A549 (cell line): ENCODE results near the gene CARNS1. TPM values are rescaled to one million over a fixed set of nuclear protein-coding genes. Genes with fewer than 3 reads are reported as not detected.
A peak's percentile ranks its signal among the peaks of the same experiment; 100 is the strongest.

ENCODE experiments used
- CBX2 ChIP-seq: fragments of 200-600 bp; sonication (generic); IDR thresholded peaks from 2 replicates; pipeline ENCODE4 v1.6.1; 2016; ENCODE audit warnings: low read depth, mild to moderate bottlenecking, borderline replicate concordance
- CBX8 ChIP-seq: fragments of 200-600 bp; sonication (generic); IDR thresholded peaks from 2 replicates; pipeline ENCODE4 v1.6.1; 2016
- CTCF ChIP-seq: fragments of >200 bp; sonication (Bioruptor Twin); formaldehyde crosslinking; IDR thresholded peaks from 3 replicates; pipeline ENCODE4 v1.5.1; 2016
- EHF ChIP-seq: fragments of 250-450 bp; sonication (Bioruptor Pico); IDR thresholded peaks from 2 replicates; pipeline ENCODE4 v1.5.0; 2020; ENCODE audit warnings: mild to moderate bottlenecking
- EHMT2 ChIP-seq: fragments of 200-600 bp; sonication (generic); IDR thresholded peaks from 2 replicates; pipeline ENCODE4 v1.6.1; 2016; ENCODE audit warnings: antibody characterized with exemption, low read depth, mild to moderate bottlenecking, moderate library complexity
- ESRRA ChIP-seq: fragments of 150-350 bp; IDR thresholded peaks from 2 replicates; pipeline ENCODE4 v1.6.1; 2014; ENCODE audit warnings: mild to moderate bottlenecking, low read length, borderline replicate concordance
- FOSL2 ChIP-seq, 2 experiments: fragments of 450-650 bp in 1 of 2; fragments of >200 bp in 1 of 2; sonication (Bioruptor Twin) in 1 of 2; formaldehyde crosslinking; IDR thresholded peaks; 2 replicates each; pipeline versions ENCODE4 v1.5.0 to v1.6.1; 2016 to 2020; ENCODE audit warnings: mild to moderate bottlenecking in 1 of 2, moderate library complexity in 1 of 2
- HDAC2 ChIP-seq: fragments of 200-600 bp; sonication (generic); IDR thresholded peaks from 2 replicates; pipeline ENCODE4 v1.6.1; 2016
- HES2 ChIP-seq: fragments of >200 bp; sonication (Bioruptor Twin); formaldehyde crosslinking; IDR thresholded peaks from 2 replicates; pipeline ENCODE4 v1.6.1; 2016
- HEYL ChIP-seq: fragments of 250-450 bp; sonication (Bioruptor Pico); IDR thresholded peaks from 2 replicates; pipeline ENCODE4 v1.8.0; 2021; ENCODE audit warnings: mild to moderate bottlenecking, moderate library complexity
- HOXA7 ChIP-seq: fragments of 250-450 bp; sonication (Bioruptor Pico); IDR thresholded peaks from 2 replicates; pipeline ENCODE4 v1.5.0; 2020; ENCODE audit warnings: mild to moderate bottlenecking, moderate library complexity
- HOXB13 ChIP-seq: fragments of 250-450 bp; sonication (Bioruptor Pico); IDR thresholded peaks from 2 replicates; pipeline ENCODE4 v1.5.0; 2020; ENCODE audit warnings: low read depth, mild to moderate bottlenecking, moderate library complexity
- MAZ ChIP-seq: fragments of 150-350 bp; IDR thresholded peaks from 2 replicates; pipeline ENCODE4 v1.6.1; 2014; ENCODE audit warnings: antibody characterized with exemption, low read depth, low read length, borderline replicate concordance
- MYC ChIP-seq: IDR thresholded peaks from 2 replicates; pipeline ENCODE4 v1.6.1; 2012; ENCODE audit warnings: mild to moderate bottlenecking, inconsistent platforms, low read length, improper control_type of control experiment, borderline replicate concordance
- NFE2L2 ChIP-seq: fragments of 150-350 bp; conservative IDR thresholded peaks from 2 replicates; pipeline ENCODE4 v1.6.1; 2014; ENCODE audit warnings: low read length
- PBX3 ChIP-seq: IDR thresholded peaks from 2 replicates; pipeline ENCODE4 v1.6.1; 2012
- RAD21 ChIP-seq, 2 experiments: fragments of >200 bp in 1 of 2; sonication (Bioruptor Twin) in 1 of 2; formaldehyde crosslinking in 1 of 2; IDR thresholded peaks in 1 of 2; conservative IDR thresholded peaks in 1 of 2; 2 replicates in 1 of 2; 3 replicates in 1 of 2; pipeline ENCODE4 v1.6.1; 2012 to 2018; ENCODE audit warnings: inconsistent platforms in 1 of 2
- RARB ChIP-seq: fragments of 250-450 bp; sonication (Bioruptor Pico); IDR thresholded peaks from 2 replicates; pipeline ENCODE4 v1.8.0; 2021; ENCODE audit warnings: mild to moderate bottlenecking, moderate library complexity
- RCOR1 ChIP-seq: fragments of 150-350 bp; IDR thresholded peaks from 2 replicates; pipeline ENCODE4 v1.6.1; 2014; ENCODE audit warnings: antibody characterized with exemption, low read length, low read depth
- RFX5 ChIP-seq: fragments of 450-650 bp; IDR thresholded peaks from 2 replicates; pipeline ENCODE4 v1.7.1; 2014; ENCODE audit warnings: antibody characterized with exemption, mild to moderate bottlenecking, moderate library complexity
- SMC3 ChIP-seq: fragments of >200 bp; sonication (Bioruptor Twin); formaldehyde crosslinking; IDR thresholded peaks from 3 replicates; pipeline ENCODE4 v1.6.1; 2018; ENCODE audit warnings: inconsistent platforms
- SREBF2 ChIP-seq: fragments of 450-650 bp; IDR thresholded peaks from 2 replicates; pipeline ENCODE4 v1.6.1; 2014; ENCODE audit warnings: mild to moderate bottlenecking, moderate library complexity
- TFCP2L1 ChIP-seq: fragments of 250-450 bp; sonication (Bioruptor Pico); IDR thresholded peaks from 2 replicates; pipeline ENCODE4 v1.5.0; 2021; ENCODE audit warnings: mild to moderate bottlenecking
- TP53 ChIP-seq: fragments of 250-450 bp; sonication (Bioruptor Pico); IDR thresholded peaks from 2 replicates; pipeline ENCODE4 v1.5.0; 2021; ENCODE audit warnings: mild to moderate bottlenecking, moderate library complexity
- ZNF302 ChIP-seq: fragments of 250-450 bp; sonication (Bioruptor Pico); IDR thresholded peaks from 2 replicates; pipeline ENCODE4 v1.9.0; 2021; ENCODE audit warnings: inconsistent platforms, mild to moderate bottlenecking, moderate library complexity
- polyA plus RNA-seq, 4 experiments: library from polyadenylated mRNA; depleted of rRNA in 3 of 4; stranded (reverse); fragments of >200 nt; fragmentation: RNase III in 1 of 4; extraction: RNeasy Plus Mini Kit Qiagen cat#74134 plus additional on column Dnase treatment in 1 of 4; gene quantifications; 2 replicates in 3 of 4; 3 replicates in 1 of 4; pipeline ENCODE4 v1.2.3, GENCODE V29; 2011 to 2017
- TF ChIP-seq, protein P1 (sequence below): IDR thresholded peaks from 2 replicates; pipeline ENCODE4 v1.6.1; 2012; ENCODE audit warnings: low read depth, borderline replicate concordance
- TF ChIP-seq, protein P2 (sequence below): fragments of 200-600 bp; sonication (generic); IDR thresholded peaks from 2 replicates; pipeline ENCODE4 v1.6.1; 2016; ENCODE audit warnings: antibody characterized with exemption, mild to moderate bottlenecking, moderate library complexity
- TF ChIP-seq, protein P3 (sequence below): fragments of >200 bp; sonication (Bioruptor Twin); formaldehyde crosslinking; IDR thresholded peaks from 3 replicates; pipeline ENCODE4 v1.6.1; 2016
- TF ChIP-seq, protein P4 (sequence below): fragments of 450-650 bp; IDR thresholded peaks from 2 replicates; pipeline ENCODE4 v1.6.1; 2014; ENCODE audit warnings: antibody characterized with exemption
- TF ChIP-seq, protein P5 (sequence below): fragments of 250-450 bp; sonication (Bioruptor Pico); IDR thresholded peaks from 2 replicates; pipeline ENCODE4 v1.5.0; 2020; ENCODE audit warnings: low read depth, mild to moderate bottlenecking, moderate library complexity

The CARNS1 gene
- polyA plus RNA-seq, 2 of the 4 experiments (the other 2 are of a cell fraction), result 0.08 to 0.10 TPM

- TF ChIP-seq CTCF (no peak), RFX5 (no peak), TFCP2L1 (CRISPR knock-in tag) (0 out of 2 replicates have a peak, but pooled peaks have one; percentile 76), FOSL2 (IDR thresholded peaks at IDR 0.05) (no peak), FOSL2 (CRISPR knock-in tag; IDR thresholded peaks at IDR 0.05) (peak; percentile 53), ZNF302 (CRISPR knock-in tag) (no peak), HOXB13 (CRISPR knock-in tag) (peak; percentile 89), MAZ (no peak), SMC3 (no peak), PBX3 (peak; percentile 54; the same call in 1 of the 2 replicates), ESRRA (no peak), HDAC2 (no peak; the same call in 1 of the 2 replicates), HOXA7 (CRISPR knock-in tag) (no peak), CBX2 (no peak), HEYL (no peak), RCOR1 (no peak), EHMT2 (no peak), EHF (CRISPR knock-in tag) (0 out of 2 replicates have a peak, but pooled peaks have one; percentile 43), MYC (peak; percentile 63; the same call in 1 of the 2 replicates), NFE2L2 (no peak), RARB (CRISPR knock-in tag) (no peak), SREBF2 (no peak), TP53 (CRISPR knock-in tag) (peak; percentile 78; the same call in 1 of the 2 replicates), CBX8 (no peak), HES2 (no peak), RAD21 (conservative IDR thresholded peaks at IDR 0.05 in 1 of 2, IDR thresholded peaks at IDR 0.05 in 1 of 2) (no peak)
- TF ChIP-seq, protein P1, sequence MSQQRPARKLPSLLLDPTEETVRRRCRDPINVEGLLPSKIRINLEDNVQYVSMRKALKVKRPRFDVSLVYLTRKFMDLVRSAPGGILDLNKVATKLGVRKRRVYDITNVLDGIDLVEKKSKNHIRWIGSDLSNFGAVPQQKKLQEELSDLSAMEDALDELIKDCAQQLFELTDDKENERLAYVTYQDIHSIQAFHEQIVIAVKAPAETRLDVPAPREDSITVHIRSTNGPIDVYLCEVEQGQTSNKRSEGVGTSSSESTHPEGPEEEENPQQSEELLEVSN, result no peak; the same call in 1 of the 2 replicates
- TF ChIP-seq, protein P2, sequence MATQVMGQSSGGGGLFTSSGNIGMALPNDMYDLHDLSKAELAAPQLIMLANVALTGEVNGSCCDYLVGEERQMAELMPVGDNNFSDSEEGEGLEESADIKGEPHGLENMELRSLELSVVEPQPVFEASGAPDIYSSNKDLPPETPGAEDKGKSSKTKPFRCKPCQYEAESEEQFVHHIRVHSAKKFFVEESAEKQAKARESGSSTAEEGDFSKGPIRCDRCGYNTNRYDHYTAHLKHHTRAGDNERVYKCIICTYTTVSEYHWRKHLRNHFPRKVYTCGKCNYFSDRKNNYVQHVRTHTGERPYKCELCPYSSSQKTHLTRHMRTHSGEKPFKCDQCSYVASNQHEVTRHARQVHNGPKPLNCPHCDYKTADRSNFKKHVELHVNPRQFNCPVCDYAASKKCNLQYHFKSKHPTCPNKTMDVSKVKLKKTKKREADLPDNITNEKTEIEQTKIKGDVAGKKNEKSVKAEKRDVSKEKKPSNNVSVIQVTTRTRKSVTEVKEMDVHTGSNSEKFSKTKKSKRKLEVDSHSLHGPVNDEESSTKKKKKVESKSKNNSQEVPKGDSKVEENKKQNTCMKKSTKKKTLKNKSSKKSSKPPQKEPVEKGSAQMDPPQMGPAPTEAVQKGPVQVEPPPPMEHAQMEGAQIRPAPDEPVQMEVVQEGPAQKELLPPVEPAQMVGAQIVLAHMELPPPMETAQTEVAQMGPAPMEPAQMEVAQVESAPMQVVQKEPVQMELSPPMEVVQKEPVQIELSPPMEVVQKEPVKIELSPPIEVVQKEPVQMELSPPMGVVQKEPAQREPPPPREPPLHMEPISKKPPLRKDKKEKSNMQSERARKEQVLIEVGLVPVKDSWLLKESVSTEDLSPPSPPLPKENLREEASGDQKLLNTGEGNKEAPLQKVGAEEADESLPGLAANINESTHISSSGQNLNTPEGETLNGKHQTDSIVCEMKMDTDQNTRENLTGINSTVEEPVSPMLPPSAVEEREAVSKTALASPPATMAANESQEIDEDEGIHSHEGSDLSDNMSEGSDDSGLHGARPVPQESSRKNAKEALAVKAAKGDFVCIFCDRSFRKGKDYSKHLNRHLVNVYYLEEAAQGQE, result no peak
- TF ChIP-seq, protein P3, sequence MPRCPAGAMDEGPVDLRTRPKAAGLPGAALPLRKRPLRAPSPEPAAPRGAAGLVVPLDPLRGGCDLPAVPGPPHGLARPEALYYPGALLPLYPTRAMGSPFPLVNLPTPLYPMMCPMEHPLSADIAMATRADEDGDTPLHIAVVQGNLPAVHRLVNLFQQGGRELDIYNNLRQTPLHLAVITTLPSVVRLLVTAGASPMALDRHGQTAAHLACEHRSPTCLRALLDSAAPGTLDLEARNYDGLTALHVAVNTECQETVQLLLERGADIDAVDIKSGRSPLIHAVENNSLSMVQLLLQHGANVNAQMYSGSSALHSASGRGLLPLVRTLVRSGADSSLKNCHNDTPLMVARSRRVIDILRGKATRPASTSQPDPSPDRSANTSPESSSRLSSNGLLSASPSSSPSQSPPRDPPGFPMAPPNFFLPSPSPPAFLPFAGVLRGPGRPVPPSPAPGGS, result 0 out of 3 replicates have a peak, but pooled peaks have one; percentile 47
- TF ChIP-seq, protein P4, sequence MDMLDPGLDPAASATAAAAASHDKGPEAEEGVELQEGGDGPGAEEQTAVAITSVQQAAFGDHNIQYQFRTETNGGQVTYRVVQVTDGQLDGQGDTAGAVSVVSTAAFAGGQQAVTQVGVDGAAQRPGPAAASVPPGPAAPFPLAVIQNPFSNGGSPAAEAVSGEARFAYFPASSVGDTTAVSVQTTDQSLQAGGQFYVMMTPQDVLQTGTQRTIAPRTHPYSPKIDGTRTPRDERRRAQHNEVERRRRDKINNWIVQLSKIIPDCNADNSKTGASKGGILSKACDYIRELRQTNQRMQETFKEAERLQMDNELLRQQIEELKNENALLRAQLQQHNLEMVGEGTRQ, result peak; percentile 100
- TF ChIP-seq, protein P5, sequence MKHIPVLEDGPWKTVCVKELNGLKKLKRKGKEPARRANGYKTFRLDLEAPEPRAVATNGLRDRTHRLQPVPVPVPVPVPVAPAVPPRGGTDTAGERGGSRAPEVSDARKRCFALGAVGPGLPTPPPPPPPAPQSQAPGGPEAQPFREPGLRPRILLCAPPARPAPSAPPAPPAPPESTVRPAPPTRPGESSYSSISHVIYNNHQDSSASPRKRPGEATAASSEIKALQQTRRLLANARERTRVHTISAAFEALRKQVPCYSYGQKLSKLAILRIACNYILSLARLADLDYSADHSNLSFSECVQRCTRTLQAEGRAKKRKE (CRISPR knock-in tag), result peak; percentile 84
Observed at GRCh38 chr11:67391304-67392182, 23.9 kb upstream of the CARNS1 start, which contains the start of gene RAD9A (continued).
